OCI-M2 (cell line): ENCODE results near the gene ANKH.
"Not testable (repeated sequence)": the region's sequence is repeated elsewhere in the genome, so short reads cannot be mapped to it uniquely, and the experiment has no call there.

ENCODE experiments used
- DNase-seq: peaks from one replicate; lab custom pipeline; 2025; ENCODE audit not compliant: unreplicated experiment; lab: John Stamatoyannopoulos, UW

The ANKH gene

GRCh38 chr5:14859150-14859549, 12.4 kb downstream of the ANKH start:
- no peak for DNase-seq

GRCh38 chr5:14855366-14855765, 16.2 kb downstream of the ANKH start:
- DNase-seq, result no peak

- DNase-seq, result no peak
Measured at GRCh38 chr5:14854799-14855198, 16.8 kb downstream of the ANKH start.

- no peak for DNase-seq
Measured at GRCh38 chr5:14853685-14854084, 17.9 kb downstream of the ANKH start.

- DNase-seq, result no peak
Measured at GRCh38 chr5:14852779-14853178, 18.8 kb downstream of the ANKH start.

GRCh38 chr5:14851999-14852526, 19.5 kb downstream of the ANKH start:
- DNase-seq, result no peak

DNA sequence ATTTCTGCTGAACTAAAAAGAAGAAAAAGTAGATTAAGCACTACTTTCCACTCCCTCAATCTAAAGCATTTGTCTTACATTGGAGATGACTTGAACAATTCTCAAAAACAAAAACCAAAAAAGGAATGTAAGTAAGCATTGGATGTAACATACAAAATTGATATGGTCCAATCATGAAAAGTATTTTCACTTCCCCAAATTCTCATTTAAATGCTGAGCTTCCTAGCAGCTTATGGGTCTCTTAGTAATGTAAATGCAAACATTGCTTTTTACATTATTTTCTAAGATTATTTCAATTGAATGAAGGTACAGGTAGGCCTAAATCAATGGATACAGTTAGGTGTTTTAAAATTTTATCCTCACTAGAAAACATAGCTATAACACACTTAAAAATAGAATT, 20.0 kb downstream of the ANKH start:
- DNase-seq, result no peak

- DNase-seq, result no peak
Measured at GRCh38 chr5:14851050-14851419, 20.5 kb downstream of the ANKH start.

GRCh38 chr5:14850419-14851049, 21.0 kb downstream of the ANKH start:
- DNase-seq, result no peak

DNA sequence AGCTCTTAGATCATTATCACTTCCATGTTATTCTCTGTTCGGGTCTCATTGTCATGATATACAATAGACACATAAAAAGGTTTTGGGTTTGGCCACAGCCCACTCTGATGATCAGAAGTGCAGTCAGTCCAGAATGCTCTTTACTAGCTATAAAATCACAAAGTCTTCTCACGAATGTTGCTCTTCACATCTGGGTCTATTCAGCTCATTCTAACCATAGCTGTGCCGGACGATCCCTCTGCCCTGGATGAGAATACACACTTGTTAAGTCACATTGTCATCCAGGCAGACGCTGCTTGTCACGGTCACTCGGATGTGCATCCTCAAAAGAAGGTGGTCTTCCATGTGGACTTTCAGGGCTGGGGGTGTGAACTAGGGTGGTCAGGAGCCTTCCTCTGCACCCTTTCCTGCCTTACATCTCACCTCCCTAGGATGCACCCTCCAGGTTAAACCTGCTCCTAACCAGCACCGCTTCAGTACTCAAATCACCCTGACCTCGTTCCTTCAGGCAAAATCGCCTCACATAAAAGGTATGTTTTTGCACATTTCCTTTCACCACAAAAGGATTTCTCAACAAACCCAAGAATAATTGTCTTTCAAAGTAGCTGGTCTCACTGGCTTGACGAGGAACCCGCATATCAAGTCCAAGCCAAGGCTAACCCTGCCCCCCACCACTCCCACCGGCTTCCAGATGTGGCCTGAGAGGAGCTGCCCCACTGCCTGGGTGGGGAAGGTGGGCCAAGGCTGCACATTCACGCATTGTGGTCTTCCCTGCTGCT, 21.9 kb downstream of the ANKH start:
- DNase-seq, result no peak

DNA sequence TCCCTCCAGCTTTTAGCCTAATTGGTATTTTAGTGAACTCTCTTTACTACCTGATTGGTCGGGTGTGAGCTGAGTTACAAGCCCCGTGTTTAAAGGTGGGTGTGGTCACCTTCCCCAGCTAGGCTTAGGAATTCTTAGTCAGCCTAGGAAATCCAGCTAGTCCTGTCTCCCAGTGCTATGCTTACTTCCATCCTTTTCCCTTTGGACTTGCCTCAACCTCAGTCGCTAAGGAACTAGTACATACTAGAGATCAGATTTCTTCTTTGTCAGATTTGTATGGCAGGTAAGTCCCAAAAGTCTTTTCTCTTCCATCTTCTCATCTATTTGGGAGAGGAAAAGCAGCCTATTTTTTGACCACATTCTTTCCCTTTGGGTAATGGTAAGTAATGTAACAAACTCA, 22.6 kb downstream of the ANKH start:
- not testable (repeated sequence) for DNase-seq

- no peak for DNase-seq
Measured at GRCh38 chr5:14848385-14848784, 23.2 kb downstream of the ANKH start.

- no peak for DNase-seq
Measured at GRCh38 chr5:14847471-14847870, 24.1 kb downstream of the ANKH start.

DNA sequence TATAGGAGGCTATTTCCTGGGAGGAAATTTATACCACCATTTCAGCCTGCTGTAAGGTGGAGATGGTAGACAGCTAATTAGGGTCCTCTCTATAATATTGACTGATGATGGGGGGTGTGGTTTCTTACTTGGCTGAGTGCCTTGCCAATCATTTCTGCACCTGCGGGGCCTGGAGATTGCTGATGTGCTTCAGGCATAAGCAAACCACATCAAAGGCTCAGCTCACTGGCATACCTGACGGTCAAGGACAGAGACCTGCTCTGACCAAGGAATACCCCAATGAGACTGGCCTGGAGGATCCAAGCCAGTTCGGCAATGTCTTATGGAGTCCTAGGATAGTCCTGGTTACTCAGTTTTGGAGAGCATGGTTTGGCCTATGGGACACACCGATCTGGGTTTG, 29.5 kb downstream of the ANKH start:
- DNase-seq, result no peak

- DNase-seq, result no peak
Measured at GRCh38 chr5:14840624-14841023, 31.0 kb downstream of the ANKH start.

DNA sequence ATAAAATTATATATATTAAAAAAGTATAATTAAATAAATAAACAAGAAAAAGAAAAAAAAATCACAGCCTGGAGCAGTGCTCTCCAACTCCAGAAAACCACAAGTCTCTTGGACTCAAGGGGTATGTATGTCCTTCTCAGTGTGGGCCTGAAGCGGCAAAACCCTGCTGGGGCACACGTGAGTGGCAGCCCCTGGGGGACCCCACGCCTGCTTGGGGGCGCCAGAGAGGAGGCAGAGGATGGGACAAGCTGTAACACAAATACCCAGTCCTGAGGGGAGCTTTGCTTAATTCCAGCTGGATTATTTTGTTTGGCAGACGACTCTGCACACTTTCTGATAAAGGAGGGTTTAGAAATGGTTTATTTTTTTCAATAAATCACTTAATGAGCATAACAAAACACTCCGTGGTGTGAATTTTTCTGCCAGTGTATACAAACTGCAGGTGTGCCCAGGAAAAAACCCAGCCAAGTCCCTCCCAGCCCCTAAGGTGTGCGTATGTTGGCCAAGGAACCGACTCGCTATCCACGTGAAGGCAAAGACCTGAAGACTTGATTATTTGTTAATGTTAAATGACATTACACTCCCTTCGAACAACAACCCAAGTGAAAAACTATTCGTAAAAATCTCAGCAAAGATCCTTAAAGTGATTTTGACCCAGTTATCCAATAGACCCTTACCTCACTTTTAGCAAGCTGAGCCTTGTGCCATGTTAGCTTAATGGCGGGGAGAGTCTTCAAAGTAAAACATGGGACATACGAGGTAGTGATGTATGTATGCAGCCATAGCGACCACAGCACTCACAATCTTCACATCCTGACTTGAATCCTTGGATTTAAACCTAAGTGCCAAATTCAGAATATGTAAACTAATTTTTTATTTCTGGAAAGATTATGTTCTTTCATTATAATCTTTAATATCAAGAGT, 32.9 kb downstream of the ANKH start:
- DNase-seq, result no peak

DNA sequence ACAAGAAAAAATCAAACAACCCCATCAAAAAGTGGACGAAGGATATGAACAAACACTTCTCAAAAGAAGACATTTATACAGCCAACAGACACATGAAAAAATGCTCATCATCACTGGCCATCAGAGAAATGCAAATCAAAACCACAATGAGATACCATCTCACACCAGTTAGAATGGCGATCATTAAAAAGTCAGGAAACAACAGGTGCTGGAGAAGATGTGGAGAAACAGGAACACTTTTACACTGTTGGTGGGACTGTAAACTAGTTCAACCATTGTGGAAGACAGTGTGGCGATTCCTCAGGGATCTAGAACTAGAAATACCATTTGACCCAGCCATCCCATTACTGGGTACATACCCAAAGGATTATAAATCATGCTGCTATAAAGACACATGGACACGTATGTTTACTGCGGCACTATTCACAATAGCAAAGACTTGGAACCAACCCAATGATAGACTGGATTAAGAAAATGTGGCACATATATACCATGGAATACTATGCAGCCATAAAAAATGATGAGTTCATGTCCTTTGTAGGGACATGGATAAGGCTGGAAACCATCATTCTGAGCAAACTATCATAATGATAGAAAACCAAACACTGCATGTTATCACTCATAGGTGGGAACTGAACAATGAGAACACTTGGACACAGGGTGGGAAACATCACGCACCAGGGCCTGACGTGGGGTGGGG, 34.0 kb downstream of the ANKH start:
- not testable (repeated sequence) for DNase-seq

GRCh38 chr5:14834584-14835550, 36.7 kb downstream of the ANKH start:
- DNase-seq, result no peak

GRCh38 chr5:14834062-14834461, 37.5 kb downstream of the ANKH start:
- no peak for DNase-seq

DNA sequence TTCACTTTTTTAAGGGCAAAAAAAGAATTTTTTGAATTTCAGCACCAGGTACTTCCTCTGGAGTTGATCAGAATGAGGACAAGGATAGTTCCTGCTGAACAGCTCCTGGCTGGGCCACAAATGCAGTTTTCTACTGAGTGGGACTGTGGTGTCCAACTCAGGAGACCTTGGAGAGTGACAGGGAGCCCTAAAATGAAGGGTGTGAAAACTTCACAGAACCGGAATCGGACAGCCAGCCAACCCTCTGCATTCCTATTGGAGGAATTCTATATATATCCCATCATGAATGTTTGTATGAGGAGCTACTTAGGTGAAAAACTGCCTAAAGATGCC, 40.6 kb downstream of the ANKH start:
- DNase-seq, result no peak
